GM23338 (cell line): ENCODE results near the gene DLGAP3. TPM values are rescaled to one million over a fixed set of nuclear protein-coding genes. Genes with fewer than 3 reads are reported as not detected.

ENCODE experiments used
- ATAC-seq: fragments of 200-7000 bp; cut with Tn5 transposase; 3 replicates; pipeline ENCODE4 v1.9.1; 2020
- DNase-seq: peaks from one replicate; pipeline ENCODE4 v3.0.0-alpha.2; 2015; ENCODE audit warnings: low spot score
- H2AFZ ChIP-seq: fragments of 200-600 bp; sonication (generic); 2 replicates; pipeline ENCODE4 v1.8.0; 2016; ENCODE audit warnings: antibody characterized with exemption, mild to moderate bottlenecking, moderate library complexity
- H3F3A ChIP-seq: fragments of 200-600 bp; sonication (generic); replicated peaks from 2 replicates; pipeline ENCODE4 v1.8.0; 2017; ENCODE audit warnings: antibody characterized with exemption, mixed run types, low read depth
- H3K27ac ChIP-seq: fragments of 200-600 bp; sonication (generic); 2 replicates; pipeline ENCODE4 v1.6.1; 2016; ENCODE audit warnings: low read depth
- H3K27me3 ChIP-seq: fragments of 200-600 bp; sonication (generic); 2 replicates; pipeline ENCODE4 v1.8.0; 2016; ENCODE audit warnings: mild to moderate bottlenecking, mixed run types, moderate library complexity; ENCODE audit not compliant: insufficient read depth
- H3K36me3 ChIP-seq: fragments of 200-600 bp; sonication (generic); 2 replicates; pipeline ENCODE4 v1.8.0; 2016; ENCODE audit warnings: mild to moderate bottlenecking; ENCODE audit not compliant: insufficient read depth
- H3K4me1 ChIP-seq: fragments of 200-600 bp; sonication (generic); 2 replicates; pipeline ENCODE4 v1.8.0; 2016; ENCODE audit warnings: mild to moderate bottlenecking, moderate library complexity; ENCODE audit not compliant: insufficient read depth
- H3K4me2 ChIP-seq: fragments of 200-600 bp; sonication (generic); 2 replicates; pipeline ENCODE4 v1.7.1; 2017; ENCODE audit warnings: mixed run types
- H3K4me3 ChIP-seq: fragments of 200-600 bp; sonication (generic); 2 replicates; pipeline ENCODE4 v1.6.1; 2016; ENCODE audit warnings: mixed run types
- H3K79me2 ChIP-seq: fragments of 200-600 bp; sonication (generic); replicated peaks from 2 replicates; pipeline ENCODE4 v1.8.0; 2017; ENCODE audit warnings: mild to moderate bottlenecking; ENCODE audit not compliant: insufficient read depth
- H3K9me2 ChIP-seq: fragments of 200-600 bp; sonication (generic); 2 replicates; pipeline ENCODE4 v1.8.0; 2017; ENCODE audit not compliant: insufficient read depth
- H4K20me1 ChIP-seq: fragments of 200-600 bp; sonication (generic); replicated peaks from 2 replicates; pipeline ENCODE4 v1.8.0; 2017; ENCODE audit warnings: mild to moderate bottlenecking; ENCODE audit not compliant: insufficient read depth
- H3K27ac Mint-ChIP-seq: 2 replicates; pipeline ENCODE4 v1.8.0; 2020; ENCODE audit warnings: inconsistent platforms, mild to moderate bottlenecking, moderate library complexity, mixed read lengths
- H3K27me3 Mint-ChIP-seq: 3 replicates; pipeline ENCODE4 v1.8.0; 2022; ENCODE audit warnings: low read depth, mild to moderate bottlenecking, moderate library complexity, mixed read lengths, inconsistent platforms; ENCODE audit not compliant: insufficient read depth, poor library complexity
- H3K36me3 Mint-ChIP-seq: 3 replicates; pipeline ENCODE4 v1.8.0; 2021; ENCODE audit warnings: low read depth, mild to moderate bottlenecking, inconsistent platforms, moderate library complexity, mixed read lengths
- H3K4me1 Mint-ChIP-seq: 3 replicates; pipeline ENCODE4 v1.8.0; 2020; ENCODE audit warnings: mild to moderate bottlenecking, inconsistent platforms, mixed read lengths
- H3K4me3 Mint-ChIP-seq: 3 replicates; pipeline ENCODE4 v1.8.0; 2021; ENCODE audit warnings: moderate library complexity, mild to moderate bottlenecking, inconsistent platforms, mixed read lengths
- H3K9me3 Mint-ChIP-seq: 3 replicates; pipeline ENCODE4 v1.8.0; 2020; ENCODE audit warnings: moderate library complexity, mild to moderate bottlenecking, inconsistent platforms, mixed read lengths
- CREB1 ChIP-seq: fragments of 250-450 bp; sonication (Bioruptor Pico); IDR thresholded peaks from 2 replicates; pipeline ENCODE4 v1.5.0; 2020; ENCODE audit warnings: low read depth, mild to moderate bottlenecking, moderate library complexity
- EZH2 ChIP-seq: fragments of 200-600 bp; sonication (generic); IDR thresholded peaks from one replicate; pipeline ENCODE4 v1.8.0; 2017; ENCODE audit warnings: antibody characterized with exemption, mild to moderate bottlenecking, low read depth; ENCODE audit not compliant: unreplicated experiment
- EZH2phosphoT487 ChIP-seq: fragments of 200-600 bp; sonication (generic); IDR thresholded peaks from one replicate; pipeline ENCODE4 v1.8.1; 2018; ENCODE audit warnings: antibody characterized with exemption; ENCODE audit not compliant: unreplicated experiment
- JUNB ChIP-seq: IDR thresholded peaks from one replicate; pipeline ENCODE4 v1.6.1; 2016; ENCODE audit warnings: antibody characterized with exemption; ENCODE audit not compliant: unreplicated experiment
- NANOG ChIP-seq: IDR thresholded peaks from 2 replicates; pipeline ENCODE4 v1.6.1; 2016; ENCODE audit warnings: antibody characterized with exemption, borderline replicate concordance
- POLR2AphosphoS5 ChIP-seq: IDR thresholded peaks from 2 replicates; pipeline ENCODE4 v1.6.1; 2016; ENCODE audit warnings: antibody characterized with exemption, low read depth
- STAT1 ChIP-seq: IDR thresholded peaks from one replicate; pipeline ENCODE4 v1.6.1; 2016; ENCODE audit warnings: antibody characterized with exemption; ENCODE audit not compliant: unreplicated experiment
- ZNF114 ChIP-seq: fragments of 250-450 bp; sonication (Bioruptor Pico); IDR thresholded peaks from 2 replicates; pipeline ENCODE4 v1.5.0; 2020; ENCODE audit warnings: mild to moderate bottlenecking, moderate library complexity
- ZNF331 ChIP-seq: fragments of 250-450 bp; sonication (Bioruptor Pico); IDR thresholded peaks from 2 replicates; pipeline ENCODE4 v1.5.0; 2020; ENCODE audit warnings: low read depth, mild to moderate bottlenecking, moderate library complexity
- polyA plus RNA-seq: library from polyadenylated mRNA; unstranded; fragments of >200 nt; fragmentation: Nextera tagmentation; extraction: Ambion mirVana; gene quantifications from 2 replicates; pipeline ENCODE4 v1.2.1, GENCODE V29; 2016
- total RNA-seq: library from RNA; depleted of rRNA; stranded (reverse); fragments of >200 nt; shearing (Covaris generic); gene quantifications from 2 replicates; pipeline ENCODE4 v1.2.3, GENCODE V29; 2014
- TF ChIP-seq, protein P1 (sequence below): fragments of 250-450 bp; sonication (Bioruptor Pico); IDR thresholded peaks from 2 replicates; pipeline ENCODE4 v1.5.0; 2020; ENCODE audit warnings: mild to moderate bottlenecking, moderate library complexity
- TF ChIP-seq, protein P2 (sequence below): IDR thresholded peaks from 2 replicates; pipeline ENCODE4 v1.6.1; 2016; ENCODE audit warnings: antibody characterized with exemption
- TF ChIP-seq, protein P3 (sequence below): IDR thresholded peaks from one replicate; pipeline ENCODE4 v1.6.1; 2018; ENCODE audit warnings: antibody characterized with exemption; ENCODE audit not compliant: unreplicated experiment
- TF ChIP-seq, protein P4 (sequence below), 2 experiments: fragments of 200-600 bp in 1 of 2; sonication (generic) in 1 of 2; conservative IDR thresholded peaks; 2 replicates each; pipeline versions ENCODE4 v1.5.1 to v1.6.1; 2016 to 2017; ENCODE audit warnings: antibody characterized with exemption in 2 of 2, low read depth in 2 of 2, mild to moderate bottlenecking in 2 of 2, moderate library complexity in 1 of 2

Gene DLGAP3
- total and polyA plus RNA-seq, 2 experiments from 2014 or later: 7.1 to 13.7 TPM

DNA sequence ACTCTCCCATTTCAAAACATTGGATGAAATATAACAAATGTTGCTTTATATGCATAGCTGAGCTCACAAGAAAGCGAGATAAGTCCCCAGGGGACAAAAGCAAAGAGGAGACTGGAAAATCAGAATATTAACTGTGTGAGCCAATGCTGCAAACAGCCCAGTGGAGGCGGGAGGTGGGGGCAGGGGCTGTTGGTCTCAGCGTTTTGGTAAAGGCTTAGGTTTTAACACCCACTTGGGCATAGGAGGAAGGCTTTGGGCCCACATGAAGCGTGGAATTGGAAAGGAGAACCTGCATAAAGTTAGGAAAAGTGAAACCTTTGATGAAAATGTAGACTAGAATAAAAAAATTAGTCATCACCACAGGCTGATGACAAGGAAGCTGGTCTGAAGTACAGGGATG, 39.7 kb downstream of the DLGAP3 start (continued):
- TF ChIP-seq POLR2AphosphoS5: no peak
- TF ChIP-seq EZH2phosphoT487: no peak

DNA sequence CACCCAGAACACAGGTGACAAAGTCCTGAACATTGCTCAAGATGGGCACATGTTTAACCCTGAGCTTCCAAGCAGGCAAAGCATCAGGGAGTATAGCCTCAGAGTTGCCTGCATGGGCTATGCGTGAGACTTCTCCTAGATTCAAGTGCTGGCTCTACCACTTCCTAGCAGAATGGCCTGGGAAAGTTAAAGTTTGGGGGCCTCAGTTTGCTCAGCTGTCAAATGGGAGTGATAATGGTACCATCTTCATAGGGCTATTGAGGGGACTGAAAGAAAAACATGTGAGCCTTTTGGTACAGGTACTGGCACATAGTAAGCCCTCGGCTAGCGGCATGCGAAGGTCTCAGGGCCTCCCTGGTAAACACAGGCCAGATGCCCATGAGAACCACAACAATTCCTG, 41.9 kb downstream of the DLGAP3 start:
- no peak overlapping the region for H3K27ac ChIP-seq
- H2AFZ ChIP-seq: no peak overlapping the region
- no peaks in the 10 kb centered on the region for H3K36me3 ChIP-seq
- Mint-ChIP-seq H3K9me3 (peaks cover 9% of the 10 kb centered on the region), H3K4me1 (peaks cover 6% of the 10 kb centered on the region; the same call in 1 of the 3 replicates), H3K27ac (no peak overlapping the region), H3K36me3 (peaks cover 8% of the 10 kb centered on the region), H3K4me3 (no peak overlapping the region), H3K27me3 (peaks cover 9% of the 10 kb centered on the region)
- no peaks in the 10 kb centered on the region for H3K79me2 ChIP-seq
- H3K9me2 ChIP-seq: no peaks in the 10 kb centered on the region
- no peaks in the 10 kb centered on the region; the same call in 1 of the 2 replicates for H3K27me3 ChIP-seq
- H3K4me2 ChIP-seq: no peak overlapping the region
- H4K20me1 ChIP-seq: no peaks in the 10 kb centered on the region; the same call in none of the 2 replicates
- no peaks in the 10 kb centered on the region; the same call in 1 of the 2 replicates for H3K4me1 ChIP-seq
- TF ChIP-seq EZH2 (no peak), NANOG (no peak), ZNF331 (no peak), CREB1 (CRISPR knock-in tag) (no peak), POLR2AphosphoS5 (no peak), STAT1 (no peak), JUNB (no peak), EZH2phosphoT487 (no peak), ZNF114 (CRISPR knock-in tag) (no peak)
- TF ChIP-seq, protein P1, sequence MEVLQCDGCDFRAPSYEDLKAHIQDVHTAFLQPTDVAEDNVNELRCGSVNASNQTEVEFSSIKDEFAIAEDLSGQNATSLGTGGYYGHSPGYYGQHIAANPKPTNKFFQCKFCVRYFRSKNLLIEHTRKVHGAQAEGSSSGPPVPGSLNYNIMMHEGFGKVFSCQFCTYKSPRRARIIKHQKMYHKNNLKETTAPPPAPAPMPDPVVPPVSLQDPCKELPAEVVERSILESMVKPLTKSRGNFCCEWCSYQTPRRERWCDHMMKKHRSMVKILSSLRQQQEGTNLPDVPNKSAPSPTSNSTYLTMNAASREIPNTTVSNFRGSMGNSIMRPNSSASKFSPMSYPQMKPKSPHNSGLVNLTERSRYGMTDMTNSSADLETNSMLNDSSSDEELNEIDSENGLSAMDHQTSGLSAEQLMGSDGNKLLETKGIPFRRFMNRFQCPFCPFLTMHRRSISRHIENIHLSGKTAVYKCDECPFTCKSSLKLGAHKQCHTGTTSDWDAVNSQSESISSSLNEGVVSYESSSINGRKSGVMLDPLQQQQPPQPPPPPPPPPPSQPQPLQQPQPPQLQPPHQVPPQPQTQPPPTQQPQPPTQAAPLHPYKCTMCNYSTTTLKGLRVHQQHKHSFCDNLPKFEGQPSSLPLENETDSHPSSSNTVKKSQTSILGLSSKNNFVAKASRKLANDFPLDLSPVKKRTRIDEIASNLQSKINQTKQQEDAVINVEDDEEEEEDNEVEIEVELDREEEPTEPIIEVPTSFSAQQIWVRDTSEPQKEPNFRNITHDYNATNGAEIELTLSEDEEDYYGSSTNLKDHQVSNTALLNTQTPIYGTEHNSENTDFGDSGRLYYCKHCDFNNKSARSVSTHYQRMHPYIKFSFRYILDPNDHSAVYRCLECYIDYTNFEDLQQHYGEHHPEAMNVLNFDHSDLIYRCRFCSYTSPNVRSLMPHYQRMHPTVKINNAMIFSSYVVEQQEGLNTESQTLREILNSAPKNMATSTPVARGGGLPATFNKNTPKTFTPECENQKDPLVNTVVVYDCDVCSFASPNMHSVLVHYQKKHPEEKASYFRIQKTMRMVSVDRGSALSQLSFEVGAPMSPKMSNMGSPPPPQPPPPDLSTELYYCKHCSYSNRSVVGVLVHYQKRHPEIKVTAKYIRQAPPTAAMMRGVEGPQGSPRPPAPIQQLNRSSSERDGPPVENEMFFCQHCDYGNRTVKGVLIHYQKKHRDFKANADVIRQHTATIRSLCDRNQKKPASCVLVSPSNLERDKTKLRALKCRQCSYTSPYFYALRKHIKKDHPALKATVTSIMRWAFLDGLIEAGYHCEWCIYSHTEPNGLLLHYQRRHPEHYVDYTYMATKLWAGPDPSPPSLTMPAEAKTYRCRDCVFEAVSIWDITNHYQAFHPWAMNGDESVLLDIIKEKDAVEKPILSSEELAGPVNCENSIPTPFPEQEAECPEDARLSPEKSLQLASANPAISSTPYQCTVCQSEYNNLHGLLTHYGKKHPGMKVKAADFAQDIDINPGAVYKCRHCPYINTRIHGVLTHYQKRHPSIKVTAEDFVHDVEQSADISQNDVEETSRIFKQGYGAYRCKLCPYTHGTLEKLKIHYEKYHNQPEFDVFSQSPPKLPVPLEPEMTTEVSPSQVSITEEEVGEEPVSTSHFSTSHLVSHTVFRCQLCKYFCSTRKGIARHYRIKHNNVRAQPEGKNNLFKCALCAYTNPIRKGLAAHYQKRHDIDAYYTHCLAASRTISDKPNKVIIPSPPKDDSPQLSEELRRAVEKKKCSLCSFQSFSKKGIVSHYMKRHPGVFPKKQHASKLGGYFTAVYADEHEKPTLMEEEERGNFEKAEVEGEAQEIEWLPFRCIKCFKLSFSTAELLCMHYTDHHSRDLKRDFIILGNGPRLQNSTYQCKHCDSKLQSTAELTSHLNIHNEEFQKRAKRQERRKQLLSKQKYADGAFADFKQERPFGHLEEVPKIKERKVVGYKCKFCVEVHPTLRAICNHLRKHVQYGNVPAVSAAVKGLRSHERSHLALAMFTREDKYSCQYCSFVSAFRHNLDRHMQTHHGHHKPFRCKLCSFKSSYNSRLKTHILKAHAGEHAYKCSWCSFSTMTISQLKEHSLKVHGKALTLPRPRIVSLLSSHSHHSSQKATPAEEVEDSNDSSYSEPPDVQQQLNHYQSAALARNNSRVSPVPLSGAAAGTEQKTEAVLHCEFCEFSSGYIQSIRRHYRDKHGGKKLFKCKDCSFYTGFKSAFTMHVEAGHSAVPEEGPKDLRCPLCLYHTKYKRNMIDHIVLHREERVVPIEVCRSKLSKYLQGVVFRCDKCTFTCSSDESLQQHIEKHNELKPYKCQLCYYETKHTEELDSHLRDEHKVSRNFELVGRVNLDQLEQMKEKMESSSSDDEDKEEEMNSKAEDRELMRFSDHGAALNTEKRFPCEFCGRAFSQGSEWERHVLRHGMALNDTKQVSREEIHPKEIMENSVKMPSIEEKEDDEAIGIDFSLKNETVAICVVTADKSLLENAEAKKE: no peak
- TF ChIP-seq, protein P2, sequence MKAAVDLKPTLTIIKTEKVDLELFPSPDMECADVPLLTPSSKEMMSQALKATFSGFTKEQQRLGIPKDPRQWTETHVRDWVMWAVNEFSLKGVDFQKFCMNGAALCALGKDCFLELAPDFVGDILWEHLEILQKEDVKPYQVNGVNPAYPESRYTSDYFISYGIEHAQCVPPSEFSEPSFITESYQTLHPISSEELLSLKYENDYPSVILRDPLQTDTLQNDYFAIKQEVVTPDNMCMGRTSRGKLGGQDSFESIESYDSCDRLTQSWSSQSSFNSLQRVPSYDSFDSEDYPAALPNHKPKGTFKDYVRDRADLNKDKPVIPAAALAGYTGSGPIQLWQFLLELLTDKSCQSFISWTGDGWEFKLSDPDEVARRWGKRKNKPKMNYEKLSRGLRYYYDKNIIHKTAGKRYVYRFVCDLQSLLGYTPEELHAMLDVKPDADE: no peak
- TF ChIP-seq, protein P3, sequence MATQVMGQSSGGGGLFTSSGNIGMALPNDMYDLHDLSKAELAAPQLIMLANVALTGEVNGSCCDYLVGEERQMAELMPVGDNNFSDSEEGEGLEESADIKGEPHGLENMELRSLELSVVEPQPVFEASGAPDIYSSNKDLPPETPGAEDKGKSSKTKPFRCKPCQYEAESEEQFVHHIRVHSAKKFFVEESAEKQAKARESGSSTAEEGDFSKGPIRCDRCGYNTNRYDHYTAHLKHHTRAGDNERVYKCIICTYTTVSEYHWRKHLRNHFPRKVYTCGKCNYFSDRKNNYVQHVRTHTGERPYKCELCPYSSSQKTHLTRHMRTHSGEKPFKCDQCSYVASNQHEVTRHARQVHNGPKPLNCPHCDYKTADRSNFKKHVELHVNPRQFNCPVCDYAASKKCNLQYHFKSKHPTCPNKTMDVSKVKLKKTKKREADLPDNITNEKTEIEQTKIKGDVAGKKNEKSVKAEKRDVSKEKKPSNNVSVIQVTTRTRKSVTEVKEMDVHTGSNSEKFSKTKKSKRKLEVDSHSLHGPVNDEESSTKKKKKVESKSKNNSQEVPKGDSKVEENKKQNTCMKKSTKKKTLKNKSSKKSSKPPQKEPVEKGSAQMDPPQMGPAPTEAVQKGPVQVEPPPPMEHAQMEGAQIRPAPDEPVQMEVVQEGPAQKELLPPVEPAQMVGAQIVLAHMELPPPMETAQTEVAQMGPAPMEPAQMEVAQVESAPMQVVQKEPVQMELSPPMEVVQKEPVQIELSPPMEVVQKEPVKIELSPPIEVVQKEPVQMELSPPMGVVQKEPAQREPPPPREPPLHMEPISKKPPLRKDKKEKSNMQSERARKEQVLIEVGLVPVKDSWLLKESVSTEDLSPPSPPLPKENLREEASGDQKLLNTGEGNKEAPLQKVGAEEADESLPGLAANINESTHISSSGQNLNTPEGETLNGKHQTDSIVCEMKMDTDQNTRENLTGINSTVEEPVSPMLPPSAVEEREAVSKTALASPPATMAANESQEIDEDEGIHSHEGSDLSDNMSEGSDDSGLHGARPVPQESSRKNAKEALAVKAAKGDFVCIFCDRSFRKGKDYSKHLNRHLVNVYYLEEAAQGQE: no peak
- TF ChIP-seq, protein P4, sequence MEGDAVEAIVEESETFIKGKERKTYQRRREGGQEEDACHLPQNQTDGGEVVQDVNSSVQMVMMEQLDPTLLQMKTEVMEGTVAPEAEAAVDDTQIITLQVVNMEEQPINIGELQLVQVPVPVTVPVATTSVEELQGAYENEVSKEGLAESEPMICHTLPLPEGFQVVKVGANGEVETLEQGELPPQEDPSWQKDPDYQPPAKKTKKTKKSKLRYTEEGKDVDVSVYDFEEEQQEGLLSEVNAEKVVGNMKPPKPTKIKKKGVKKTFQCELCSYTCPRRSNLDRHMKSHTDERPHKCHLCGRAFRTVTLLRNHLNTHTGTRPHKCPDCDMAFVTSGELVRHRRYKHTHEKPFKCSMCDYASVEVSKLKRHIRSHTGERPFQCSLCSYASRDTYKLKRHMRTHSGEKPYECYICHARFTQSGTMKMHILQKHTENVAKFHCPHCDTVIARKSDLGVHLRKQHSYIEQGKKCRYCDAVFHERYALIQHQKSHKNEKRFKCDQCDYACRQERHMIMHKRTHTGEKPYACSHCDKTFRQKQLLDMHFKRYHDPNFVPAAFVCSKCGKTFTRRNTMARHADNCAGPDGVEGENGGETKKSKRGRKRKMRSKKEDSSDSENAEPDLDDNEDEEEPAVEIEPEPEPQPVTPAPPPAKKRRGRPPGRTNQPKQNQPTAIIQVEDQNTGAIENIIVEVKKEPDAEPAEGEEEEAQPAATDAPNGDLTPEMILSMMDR (conservative IDR thresholded peaks at IDR 0.05; ENCODE audit: low read depth in 2 of 2): no peak
- H3K4me3 ChIP-seq: no peak overlapping the region
- no peak for DNase-seq
- 0 out of 2 replicates have a peak, but pooled peaks cover 2% of the 10 kb centered on the region for H3F3A ChIP-seq
- no peak for ATAC-seq
